SK-N-SH treated with all-trans-retinoic acid at 6 μM for 48 hours (cell line): Measurements from ENCODE around the gene UGT1A9.
A peak's percentile ranks its signal among the peaks of the same experiment; 100 is the strongest.

Experiments
- ATAC-seq: fragments of 200-7000 bp; cut with Tn5 transposase; 3 replicates; pipeline ENCODE4 v1.9.1; 2020; ENCODE audit warnings: mild to moderate bottlenecking, moderate library complexity
- ARNTL ChIP-seq: fragments of 450-650 bp; formaldehyde crosslinking; IDR thresholded peaks from 2 replicates; pipeline ENCODE4 v1.5.0; 2020; ENCODE audit warnings: low read depth, mild to moderate bottlenecking, moderate library complexity, borderline replicate concordance
- BACH2 ChIP-seq: fragments of 250-450 bp; sonication (Bioruptor Pico); IDR thresholded peaks from 2 replicates; pipeline ENCODE4 v1.9.0; 2021; ENCODE audit warnings: mild to moderate bottlenecking, borderline replicate concordance
- CSDC2 ChIP-seq: fragments of 250-450 bp; sonication (Bioruptor Pico); IDR thresholded peaks from 2 replicates; pipeline ENCODE4 v1.5.0; 2020; ENCODE audit warnings: mild to moderate bottlenecking, moderate library complexity
- GLIS3 ChIP-seq: fragments of 250-450 bp; sonication (Bioruptor Pico); IDR thresholded peaks from 2 replicates; pipeline ENCODE4 v1.5.0; 2020; ENCODE audit warnings: mild to moderate bottlenecking, moderate library complexity
- ISL1 ChIP-seq: fragments of 250-450 bp; sonication (Bioruptor Pico); IDR thresholded peaks from 2 replicates; pipeline ENCODE4 v2.1.2; 2022; ENCODE audit warnings: mild to moderate bottlenecking, moderate library complexity
- OSR1 ChIP-seq: fragments of 250-450 bp; sonication (Bioruptor Pico); IDR thresholded peaks from 2 replicates; pipeline ENCODE4 v1.8.0; 2022; ENCODE audit warnings: moderate library complexity, mild to moderate bottlenecking, inconsistent platforms
- PATZ1 ChIP-seq: fragments of 250-450 bp; sonication (Bioruptor Pico); IDR thresholded peaks from 2 replicates; pipeline ENCODE4 v1.8.0; 2020; ENCODE audit warnings: mild to moderate bottlenecking, moderate library complexity, borderline replicate concordance
- TCF4 ChIP-seq: fragments of 250-450 bp; sonication (Bioruptor Pico); IDR thresholded peaks from 2 replicates; pipeline ENCODE4 v1.8.0; 2021; ENCODE audit warnings: mild to moderate bottlenecking, moderate library complexity, borderline replicate concordance
- TOX ChIP-seq: fragments of 250-450 bp; sonication (Bioruptor Pico); IDR thresholded peaks from 2 replicates; pipeline ENCODE4 v1.8.0; 2021; ENCODE audit warnings: mild to moderate bottlenecking, moderate library complexity, borderline replicate concordance
- ZC3H10 ChIP-seq: fragments of 250-450 bp; sonication (Bioruptor Pico); IDR thresholded peaks from 2 replicates; pipeline ENCODE4 v1.5.1; 2021; ENCODE audit warnings: mild to moderate bottlenecking, moderate library complexity
- ZFP30 ChIP-seq: fragments of 450-650 bp; formaldehyde crosslinking; IDR thresholded peaks from 2 replicates; pipeline ENCODE4 v1.5.0; 2022; ENCODE audit warnings: mild to moderate bottlenecking, moderate library complexity
- ZNF70 ChIP-seq: fragments of 450-650 bp; formaldehyde crosslinking; IDR thresholded peaks from 2 replicates; pipeline ENCODE4 v1.5.0; 2020; ENCODE audit warnings: mild to moderate bottlenecking, moderate library complexity
- TF ChIP-seq, protein P1 (sequence below): fragments of 250-450 bp; sonication (Bioruptor Pico); IDR thresholded peaks from 2 replicates; pipeline ENCODE4 v1.8.0; 2021; ENCODE audit warnings: low read depth, mild to moderate bottlenecking, moderate library complexity, borderline replicate concordance
- TF ChIP-seq, protein P2 (sequence below): fragments of 250-450 bp; sonication (Bioruptor Pico); IDR thresholded peaks from 2 replicates; pipeline ENCODE4 v1.5.1; 2020; ENCODE audit warnings: low read depth, mild to moderate bottlenecking, moderate library complexity
- TF ChIP-seq, protein P3 (sequence below): fragments of 250-450 bp; sonication (Bioruptor Pico); IDR thresholded peaks from 2 replicates; pipeline ENCODE4 v1.5.1; 2021; ENCODE audit warnings: mild to moderate bottlenecking, moderate library complexity

Gene UGT1A9

DNA sequence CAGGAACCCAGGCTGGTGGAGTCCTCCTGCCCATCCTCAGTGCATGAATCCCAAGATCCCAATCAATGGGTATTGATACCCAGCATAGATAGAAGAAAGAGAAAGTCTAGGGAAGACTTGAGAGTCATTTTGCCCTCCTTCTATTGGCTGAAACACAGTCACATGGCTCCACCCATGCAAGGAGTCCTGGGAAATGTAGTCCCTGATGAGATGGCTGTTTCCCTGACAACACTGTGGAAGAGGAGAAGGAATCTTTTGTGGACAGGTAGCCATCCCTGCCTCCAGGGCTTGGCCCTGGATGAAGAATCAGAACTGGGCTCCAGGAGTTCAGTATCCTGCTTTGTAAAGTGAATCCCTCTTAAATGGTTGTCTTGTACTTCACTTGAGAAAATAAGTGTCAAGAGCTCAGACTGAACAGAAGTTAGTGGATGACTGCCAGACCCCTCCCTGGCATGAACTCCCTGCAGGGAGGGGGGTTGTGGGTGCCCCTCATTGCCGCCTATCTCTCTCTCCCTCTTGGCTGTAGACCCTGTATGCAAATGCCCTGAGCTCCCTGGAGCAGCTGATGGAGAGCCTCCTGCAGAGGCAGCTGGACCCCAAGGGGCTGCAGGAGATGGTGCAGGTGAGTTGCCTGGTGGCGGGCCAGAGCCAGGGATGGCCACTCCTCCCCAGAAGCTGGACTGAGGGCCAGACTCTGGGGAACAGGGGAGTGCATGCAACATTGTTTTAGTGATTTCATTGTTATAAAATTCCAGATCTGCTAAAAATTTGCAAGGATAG, 142.5 kb downstream of the UGT1A9 start (continued):
- TF ChIP-seq CSDC2 (CRISPR knock-in tag): no peak

GRCh38 chr2:233815861-233816260, 144.2 kb downstream of the UGT1A9 start:
- no peak for ATAC-seq
- TF ChIP-seq ISL1 (peak; percentile 72), GLIS3 (CRISPR knock-in tag) (no peak), BACH2 (CRISPR knock-in tag) (no peak), PATZ1 (CRISPR knock-in tag) (no peak), OSR1 (CRISPR knock-in tag) (no peak), ZNF70 (no peak)
- TF ChIP-seq, protein P1, sequence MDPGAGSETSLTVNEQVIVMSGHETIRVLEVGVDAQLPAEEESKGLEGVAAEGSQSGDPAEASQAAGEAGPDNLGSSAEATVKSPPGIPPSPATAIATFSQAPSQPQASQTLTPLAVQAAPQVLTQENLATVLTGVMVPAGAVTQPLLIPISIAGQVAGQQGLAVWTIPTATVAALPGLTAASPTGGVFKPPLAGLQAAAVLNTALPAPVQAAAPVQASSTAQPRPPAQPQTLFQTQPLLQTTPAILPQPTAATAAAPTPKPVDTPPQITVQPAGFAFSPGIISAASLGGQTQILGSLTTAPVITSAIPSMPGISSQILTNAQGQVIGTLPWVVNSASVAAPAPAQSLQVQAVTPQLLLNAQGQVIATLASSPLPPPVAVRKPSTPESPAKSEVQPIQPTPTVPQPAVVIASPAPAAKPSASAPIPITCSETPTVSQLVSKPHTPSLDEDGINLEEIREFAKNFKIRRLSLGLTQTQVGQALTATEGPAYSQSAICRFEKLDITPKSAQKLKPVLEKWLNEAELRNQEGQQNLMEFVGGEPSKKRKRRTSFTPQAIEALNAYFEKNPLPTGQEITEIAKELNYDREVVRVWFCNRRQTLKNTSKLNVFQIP: no peak

- ATAC-seq: peak; percentile 14; the same call in 1 of the 3 replicates
- TF ChIP-seq ZC3H10 (CRISPR knock-in tag): no peak
- TF ChIP-seq, protein P2, sequence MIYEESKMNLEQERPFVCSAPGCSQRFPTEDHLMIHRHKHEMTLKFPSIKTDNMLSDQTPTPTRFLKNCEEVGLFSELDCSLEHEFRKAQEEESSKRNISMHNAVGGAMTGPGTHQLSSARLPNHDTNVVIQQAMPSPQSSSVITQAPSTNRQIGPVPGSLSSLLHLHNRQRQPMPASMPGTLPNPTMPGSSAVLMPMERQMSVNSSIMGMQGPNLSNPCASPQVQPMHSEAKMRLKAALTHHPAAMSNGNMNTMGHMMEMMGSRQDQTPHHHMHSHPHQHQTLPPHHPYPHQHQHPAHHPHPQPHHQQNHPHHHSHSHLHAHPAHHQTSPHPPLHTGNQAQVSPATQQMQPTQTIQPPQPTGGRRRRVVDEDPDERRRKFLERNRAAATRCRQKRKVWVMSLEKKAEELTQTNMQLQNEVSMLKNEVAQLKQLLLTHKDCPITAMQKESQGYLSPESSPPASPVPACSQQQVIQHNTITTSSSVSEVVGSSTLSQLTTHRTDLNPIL (CRISPR knock-in tag): no peak; the same call in 1 of the 2 replicates
- TF ChIP-seq ARNTL (CRISPR knock-in tag): no peak
- TF ChIP-seq, protein P1: no peak
- TF ChIP-seq TCF4 (CRISPR knock-in tag): peak; percentile 53
- no peak for TF ChIP-seq TOX (CRISPR knock-in tag)
- no peak for TF ChIP-seq ZFP30 (CRISPR knock-in tag)
- TF ChIP-seq, protein P3, sequence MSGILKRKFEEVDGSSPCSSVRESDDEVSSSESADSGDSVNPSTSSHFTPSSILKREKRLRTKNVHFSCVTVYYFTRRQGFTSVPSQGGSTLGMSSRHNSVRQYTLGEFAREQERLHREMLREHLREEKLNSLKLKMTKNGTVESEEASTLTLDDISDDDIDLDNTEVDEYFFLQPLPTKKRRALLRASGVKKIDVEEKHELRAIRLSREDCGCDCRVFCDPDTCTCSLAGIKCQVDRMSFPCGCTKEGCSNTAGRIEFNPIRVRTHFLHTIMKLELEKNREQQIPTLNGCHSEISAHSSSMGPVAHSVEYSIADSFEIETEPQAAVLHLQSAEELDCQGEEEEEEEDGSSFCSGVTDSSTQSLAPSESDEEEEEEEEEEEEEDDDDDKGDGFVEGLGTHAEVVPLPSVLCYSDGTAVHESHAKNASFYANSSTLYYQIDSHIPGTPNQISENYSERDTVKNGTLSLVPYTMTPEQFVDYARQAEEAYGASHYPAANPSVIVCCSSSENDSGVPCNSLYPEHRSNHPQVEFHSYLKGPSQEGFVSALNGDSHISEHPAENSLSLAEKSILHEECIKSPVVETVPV (CRISPR knock-in tag): no peak
These were observed 144.6 kb downstream of the UGT1A9 start for GRCh38 chr2:233816334-233816733.

DNA sequence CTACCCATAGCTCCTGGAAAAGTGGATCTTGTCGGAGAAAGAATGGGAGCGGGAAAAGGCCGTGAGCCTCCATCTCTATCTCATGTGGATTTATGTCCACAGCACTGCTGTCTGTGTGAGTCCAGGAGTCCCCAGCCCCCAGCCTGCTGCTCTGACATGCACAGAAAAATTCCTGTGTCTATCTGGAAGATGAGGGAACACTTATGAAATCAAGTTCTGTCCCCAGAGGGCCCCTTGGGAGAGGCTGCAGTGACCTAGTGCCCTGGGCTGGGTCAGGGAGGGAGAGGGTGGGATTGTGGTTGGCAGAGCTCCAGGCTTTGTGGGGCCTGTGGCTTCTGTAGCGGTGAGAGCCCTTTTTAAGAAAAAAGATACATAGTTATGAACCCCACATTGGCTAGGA, 145.1 kb downstream of the UGT1A9 start:
- ATAC-seq: no peak

More for the DNA sequence above, 145.1 kb downstream of the UGT1A9 start:
- TF ChIP-seq, protein P2 (CRISPR knock-in tag): no peak
- TF ChIP-seq, protein P3 (CRISPR knock-in tag): no peak
